Astrocyte of the cerebellum (primary cell): ENCODE measurements around the gene SLC22A6.

Experiments
- DNase-seq: peaks from one replicate; pipeline ENCODE4 v3.0.0-alpha.2; 2011; ENCODE audit warnings: low read depth
- H3K4me3 ChIP-seq: 2 replicates; pipeline ENCODE4 v1.5.1; 2011; ENCODE audit warnings: mild to moderate bottlenecking, low read depth, low read length, moderate library complexity
- CTCF ChIP-seq: IDR thresholded peaks from 2 replicates; pipeline ENCODE4 v1.5.1; 2012; ENCODE audit warnings: low read length, low read depth, moderate library complexity, mild to moderate bottlenecking; ENCODE audit errors: missing control alignments
- in situ Hi-C: cut with HindIII; loops from 2 replicates; pipeline ENCODE4 v1.10.0; 2017; ENCODE audit warnings: low sequenced_read_pairs

SLC22A6 gene

GRCh38 chr11:62984451-62984991 is at the start of gene SLC22A6:
SLC22A6 (minus strand) TSS chr11:62984967; CDS start chr11:62984690, 277 bp downstream.
- no peak for TF ChIP-seq CTCF
- in situ Hi-C loops, result no loop called here
- H3K4me3 ChIP-seq, result no peak within 1 kb of the TSS
- no peak for DNase-seq

- DNase-seq, result no peak
- in situ Hi-C loops, result no loop called here
- no peak for TF ChIP-seq CTCF
- no peak overlapping the region for H3K4me3 ChIP-seq
Measured at GRCh38 chr11:63032457-63032856, 47.7 kb upstream of the SLC22A6 start.

- in situ Hi-C loops, result no loop called here
- DNase-seq, result peak; percentile 41
- peak; percentile 100 for TF ChIP-seq CTCF
- H3K4me3 ChIP-seq, result no peak overlapping the region
Measured at GRCh38 chr11:63023841-63024648, 39.3 kb upstream of the SLC22A6 start.

GRCh38 chr11:63023222-63023814 is 38.6 kb upstream of the SLC22A6 start:
- in situ Hi-C loops, result no loop called here
- DNase-seq, result no peak
- TF ChIP-seq CTCF, result no peak
- no peak overlapping the region for H3K4me3 ChIP-seq

- DNase-seq, result no peak
- H3K4me3 ChIP-seq, result no peak overlapping the region
- in situ Hi-C loops, result no loop called here
- TF ChIP-seq CTCF, result no peak
Measured at GRCh38 chr11:63022441-63022840, 37.7 kb upstream of the SLC22A6 start.

GRCh38 chr11:63020671-63021291 is 36.0 kb upstream of the SLC22A6 start:
- TF ChIP-seq CTCF, result peak; percentile 38
- no peak overlapping the region for H3K4me3 ChIP-seq
- in situ Hi-C loops, result no loop called here
- no peak for DNase-seq
